NK-92 treated with Interleukin-12 subunit alpha and Interleukin-12 subunit beta, amount 100 ng/mL, for 24 hours (cell line): Measurements from ENCODE around the gene SPACA5.
A peak's percentile ranks its signal among the peaks of the same experiment; 100 is the strongest.
"Not testable (repeated sequence)": the region's sequence is repeated elsewhere in the genome, so short reads cannot be mapped to it uniquely, and the experiment has no call there.

Source experiments
- DNase-seq: peaks from one replicate; lab custom pipeline; 2025; lab: John Stamatoyannopoulos, UW

Gene SPACA5

GRCh38 chrX:48006688-48007087 lies at the start of gene SPACA5:
TSS of gene SPACA5 (plus strand) at chrX:48006988. CDS start at chrX:48007803, 815 bp downstream.
- not testable (repeated sequence) for DNase-seq

- not testable (repeated sequence) for DNase-seq
These were observed 48.6 kb upstream of the SPACA5 start for GRCh38 chrX:47958206-47958605.

- no peak for DNase-seq
These were observed 47.9 kb upstream of the SPACA5 start for GRCh38 chrX:47958761-47959342.

GRCh38 chrX:47960406-47960805 lies 46.4 kb upstream of the SPACA5 start:
- DNase-seq = no peak

GRCh38 chrX:47961830-47962229 lies 45.0 kb upstream of the SPACA5 start:
- DNase-seq = not testable (repeated sequence)

- not testable (repeated sequence) for DNase-seq
These were observed 41.3 kb upstream of the SPACA5 start for GRCh38 chrX:47965526-47965925.

GRCh38 chrX:47973235-47973634 lies 33.6 kb upstream of the SPACA5 start:
- DNase-seq = no peak

GRCh38 chrX:47976254-47977151 lies 30.3 kb upstream of the SPACA5 start:
- no peak for DNase-seq

- DNase-seq = no peak
These were observed 15.3 kb upstream of the SPACA5 start for GRCh38 chrX:47991263-47992094.

- no peak for DNase-seq
These were observed 14.8 kb upstream of the SPACA5 start for GRCh38 chrX:47992095-47992380.

GRCh38 chrX:47992669-47993068 lies 14.1 kb upstream of the SPACA5 start:
- no peak for DNase-seq

GRCh38 chrX:48001260-48001659 lies 5.5 kb upstream of the SPACA5 start:
- DNase-seq = no peak

GRCh38 chrX:48002319-48002718 lies 4.5 kb upstream of the SPACA5 start:
- no peak for DNase-seq

GRCh38 chrX:48002929-48003328 lies 3.9 kb upstream of the SPACA5 start:
- DNase-seq = no peak

- no peak for DNase-seq
These were observed 3.4 kb upstream of the SPACA5 start for GRCh38 chrX:48003367-48003757.

GRCh38 chrX:48003758-48004457 lies 2.9 kb upstream of the SPACA5 start, which contains the start of gene ZNF182:
TSS of gene ZNF182 (minus strand) at chrX:48003989. CDS start at chrX:48002609, 1,380 bp downstream.
- DNase-seq = peak; percentile 83

- DNase-seq = not testable (repeated sequence)
These were observed 2.7 kb downstream of the SPACA5 start for GRCh38 chrX:48009445-48009960.

- DNase-seq = not testable (repeated sequence)
These were observed 10.0 kb downstream of the SPACA5 start for GRCh38 chrX:48016583-48017310.

GRCh38 chrX:48019892-48020291 lies 13.1 kb downstream of the SPACA5 start:
- not testable (repeated sequence) for DNase-seq

GRCh38 chrX:48020472-48020871 lies 13.7 kb downstream of the SPACA5 start:
- not testable (repeated sequence) for DNase-seq
